Mesenchymal stem cell (in vitro differentiated cells and primary cell): ENCODE data around the gene FCN1.

Experiments used
- DNase-seq: peaks from one replicate; pipeline ENCODE4 v3.0.0-alpha.2; 2013
- H2AFZ ChIP-seq: one replicate; pipeline ENCODE4 v1.6.1; 2013; ENCODE audit warnings: low read depth, mild to moderate bottlenecking, control low read depth, inconsistent platforms, low read length, moderate library complexity
- H2AK5ac ChIP-seq: 2 replicates; pipeline ENCODE4 v1.6.1; 2013; ENCODE audit warnings: low read length, moderate library complexity, mild to moderate bottlenecking, inconsistent platforms; ENCODE audit not compliant: severe bottlenecking
- H2BK120ac ChIP-seq: one replicate; pipeline ENCODE4 v1.6.1; 2013; ENCODE audit warnings: low read depth, mild to moderate bottlenecking, inconsistent platforms, low read length, moderate library complexity
- H2BK12ac ChIP-seq, 2 experiments: one replicate each; pipeline ENCODE4 v1.6.1; 2013; ENCODE audit warnings: inconsistent platforms in 2 of 2, low read length in 2 of 2, mild to moderate bottlenecking in 2 of 2, moderate library complexity in 2 of 2, control low read depth in 1 of 2
- H2BK15ac ChIP-seq: one replicate; pipeline ENCODE4 v1.6.1; 2013; ENCODE audit warnings: mild to moderate bottlenecking, low read depth, inconsistent platforms; ENCODE audit not compliant: poor library complexity, severe bottlenecking
- H2BK5ac ChIP-seq: 2 replicates; pipeline ENCODE4 v1.6.1; 2013; ENCODE audit warnings: low read depth, mild to moderate bottlenecking, low read length, control low read depth, inconsistent platforms; ENCODE audit not compliant: poor library complexity, severe bottlenecking
- H3K14ac ChIP-seq, 2 experiments: one replicate each; pipeline ENCODE4 v1.6.1; 2013; ENCODE audit warnings: inconsistent platforms in 2 of 2, low read length in 2 of 2, control low read depth in 1 of 2, mild to moderate bottlenecking in 1 of 2, moderate library complexity in 1 of 2
- H3K18ac ChIP-seq, 2 experiments: one replicate each; pipeline ENCODE4 v1.6.1; 2013; ENCODE audit warnings: inconsistent platforms in 2 of 2, low read length in 2 of 2, control low read depth in 1 of 2, low read depth in 1 of 2, mild to moderate bottlenecking in 1 of 2
- H3K23ac ChIP-seq, 2 experiments: one replicate each; pipeline ENCODE4 v1.6.1; 2013; ENCODE audit warnings: inconsistent platforms in 2 of 2, low read length in 2 of 2, mild to moderate bottlenecking in 2 of 2, moderate library complexity in 2 of 2, control low read depth in 1 of 2
- H3K27ac ChIP-seq: 2 replicates; pipeline ENCODE4 v1.5.1; 2013; ENCODE audit warnings: mild to moderate bottlenecking, moderate library complexity, low read length, control low read depth, inconsistent platforms; ENCODE audit not compliant: poor library complexity, severe bottlenecking
- H3K27me3 ChIP-seq, 2 experiments: 2 replicates each; pipeline versions ENCODE4 v1.6.1 to v1.7.0; 2013; ENCODE audit warnings: low read length in 2 of 2, mild to moderate bottlenecking in 2 of 2, moderate library complexity in 2 of 2, control low read depth in 1 of 2, inconsistent platforms in 1 of 2; ENCODE audit not compliant: control insufficient read depth in 1 of 2, insufficient read depth in 1 of 2
- H3K36me3 ChIP-seq, 2 experiments: 2 replicates each; pipeline versions ENCODE4 v1.6.1 to v1.7.0; 2013; ENCODE audit warnings: low read length in 2 of 2, control low read depth in 1 of 2, inconsistent platforms in 1 of 2, low read depth in 1 of 2, mild to moderate bottlenecking in 1 of 2; ENCODE audit not compliant: insufficient read depth in 2 of 2, control insufficient read depth in 1 of 2
- H3K4ac ChIP-seq, 2 experiments: one replicate each; pipeline ENCODE4 v1.6.1; 2013; ENCODE audit warnings: inconsistent platforms in 2 of 2, low read length in 2 of 2, mild to moderate bottlenecking in 2 of 2, moderate library complexity in 2 of 2, control low read depth in 1 of 2, low read depth in 1 of 2
- H3K4me1 ChIP-seq: 2 replicates; pipeline ENCODE4 v1.6.1; 2013; ENCODE audit warnings: low read depth, low read length, control low read depth; ENCODE audit not compliant: control insufficient read depth, insufficient read depth
- H3K4me2 ChIP-seq: 2 replicates; pipeline ENCODE4 v1.6.1; 2013; ENCODE audit warnings: low read length, mild to moderate bottlenecking, inconsistent platforms; ENCODE audit not compliant: poor library complexity, severe bottlenecking
- H3K4me3 ChIP-seq, 2 experiments: 2 replicates each; pipeline versions ENCODE4 v1.5.1 to v1.7.0; 2013; ENCODE audit warnings: low read length in 2 of 2, mild to moderate bottlenecking in 2 of 2, control low read depth in 1 of 2, low read depth in 1 of 2; ENCODE audit not compliant: insufficient read depth in 1 of 2
- H3K79me1 ChIP-seq: replicated peaks from 2 replicates; pipeline ENCODE4 v1.6.1; 2013; ENCODE audit warnings: mild to moderate bottlenecking, control low read depth, low read length, inconsistent platforms; ENCODE audit not compliant: poor library complexity, severe bottlenecking
- H3K9ac ChIP-seq: 2 replicates; pipeline ENCODE4 v1.7.0; 2013; ENCODE audit warnings: mild to moderate bottlenecking, low read length, moderate library complexity
- H3K9me3 ChIP-seq: 2 replicates; pipeline ENCODE4 v1.7.0; 2013; ENCODE audit warnings: mild to moderate bottlenecking, low read length; ENCODE audit not compliant: control insufficient read depth
- H4K8ac ChIP-seq: one replicate; pipeline ENCODE4 v1.6.1; 2013; ENCODE audit warnings: inconsistent platforms, mild to moderate bottlenecking, low read length, moderate library complexity
- H4K91ac ChIP-seq: one replicate; pipeline ENCODE4 v1.6.1; 2013; ENCODE audit warnings: mild to moderate bottlenecking, low read length, inconsistent platforms
- WGBS: methylation state at CpG from one replicate; pipeline ENCODE4 v1.1.7; 2013; ENCODE audit warnings: mixed read lengths; 5-methylcytosine and 5-hydroxymethylcytosine counted together

The FCN1 gene

DNA sequence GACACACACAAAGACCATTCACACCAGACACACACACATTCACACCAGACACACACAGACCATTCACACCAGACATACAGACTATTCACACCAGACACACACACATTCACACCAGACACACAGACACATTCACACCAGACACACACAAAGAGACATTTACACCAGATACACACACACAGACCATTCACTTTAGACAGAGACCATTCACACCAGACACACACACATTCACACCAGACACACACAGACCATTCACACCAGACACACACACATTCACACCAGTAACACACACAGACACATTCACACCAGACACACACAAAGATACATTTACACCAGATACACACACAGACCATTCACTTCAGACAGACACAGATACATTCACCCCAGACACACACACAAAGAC is 29.0 kb upstream of the FCN1 start:
- H3K27me3 ChIP-seq = peaks cover 4 to 56% of the 10 kb centered on the region in 2 experiments
- H3K14ac ChIP-seq = no peak overlapping the region
- H3K79me1 ChIP-seq = no peaks in the 10 kb centered on the region
- no peaks in the 10 kb centered on the region for H3K36me3 ChIP-seq
- no peak for DNase-seq
- H3K18ac ChIP-seq = no peak overlapping the region
- no peak overlapping the region for H2BK15ac ChIP-seq
- H2BK120ac ChIP-seq = no peak overlapping the region
- H2AK5ac ChIP-seq = no peak overlapping the region
- H3K9me3 ChIP-seq = peaks cover 8% of the 10 kb centered on the region
- no peak overlapping the region for H4K91ac ChIP-seq
- no peak overlapping the region for H2AFZ ChIP-seq
- H3K4me1 ChIP-seq = no peaks in the 10 kb centered on the region
- H2BK12ac ChIP-seq = no peak overlapping the region
- no peak overlapping the region for H3K23ac ChIP-seq
- H4K8ac ChIP-seq = no peak overlapping the region
- H3K4me2 ChIP-seq = no peak overlapping the region
- H3K4me3 ChIP-seq = no peak overlapping the region
- no peak overlapping the region for H3K27ac ChIP-seq
- no peak overlapping the region for H2BK5ac ChIP-seq
- H3K9ac ChIP-seq = no peak overlapping the region
- no peak overlapping the region for H3K4ac ChIP-seq

DNA sequence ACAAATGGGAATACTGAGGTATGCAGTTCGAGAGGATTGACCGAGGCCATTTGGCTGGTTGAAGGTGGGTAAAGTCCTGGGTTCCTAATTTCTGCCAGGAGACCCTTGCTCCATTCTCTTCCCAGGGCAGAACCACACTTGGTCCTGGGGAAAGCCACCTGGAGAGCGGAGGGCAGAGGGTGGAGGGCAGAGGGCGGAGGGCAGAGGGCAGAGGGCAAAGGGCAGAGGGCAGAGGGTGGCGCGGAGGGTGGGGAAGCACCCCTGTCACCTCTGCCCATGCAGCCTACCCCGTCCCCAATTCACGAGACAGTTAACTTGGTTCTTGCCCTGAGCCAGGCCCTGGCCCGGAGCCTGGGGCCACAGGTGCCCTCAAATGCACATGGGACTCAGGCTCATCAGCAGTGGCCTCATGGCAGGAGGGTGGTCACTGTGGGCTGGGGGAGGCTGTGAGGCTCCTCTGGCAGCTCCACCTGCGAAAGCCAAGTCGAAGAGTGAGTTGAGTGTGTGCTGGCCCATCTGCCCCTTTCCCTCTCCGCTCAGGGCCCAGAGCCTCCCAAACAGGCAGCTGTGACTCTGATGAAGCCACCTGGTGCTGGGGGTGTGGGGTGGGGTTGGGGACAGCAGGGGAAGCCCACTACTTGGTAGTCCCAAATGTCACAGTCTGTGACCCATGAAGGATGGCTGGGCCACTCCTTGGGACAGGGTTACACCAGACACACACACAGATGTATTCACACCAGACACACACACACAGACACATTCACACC is 28.0 kb upstream of the FCN1 start:
- no peak overlapping the region for H3K18ac ChIP-seq
- H3K36me3 ChIP-seq = no peaks in the 10 kb centered on the region
- H2AFZ ChIP-seq = no peak overlapping the region
- H3K14ac ChIP-seq = no peak overlapping the region
- H3K4me2 ChIP-seq = no peak overlapping the region
- WGBS = 89% methylated on average over 10 of the region's 12 CpGs
- H3K23ac ChIP-seq = no peak overlapping the region
- no peak for DNase-seq
- no peak overlapping the region for H2BK120ac ChIP-seq
- H3K9me3 ChIP-seq = peaks cover 8% of the 10 kb centered on the region
- H3K4me3 ChIP-seq = no peak overlapping the region
- H3K27me3 ChIP-seq = peaks cover 4 to 66% of the 10 kb centered on the region in 2 experiments
- no peak overlapping the region for H4K91ac ChIP-seq
- H3K27ac ChIP-seq = no peak overlapping the region
- no peak overlapping the region for H2BK15ac ChIP-seq
- H2BK5ac ChIP-seq = no peak overlapping the region
- no peak overlapping the region for H3K4ac ChIP-seq
- no peak overlapping the region for H3K9ac ChIP-seq
- H3K79me1 ChIP-seq = no peaks in the 10 kb centered on the region
- H3K4me1 ChIP-seq = no peaks in the 10 kb centered on the region
- H2BK12ac ChIP-seq = no peak overlapping the region
- no peak overlapping the region for H4K8ac ChIP-seq
- H2AK5ac ChIP-seq = no peak overlapping the region

DNA sequence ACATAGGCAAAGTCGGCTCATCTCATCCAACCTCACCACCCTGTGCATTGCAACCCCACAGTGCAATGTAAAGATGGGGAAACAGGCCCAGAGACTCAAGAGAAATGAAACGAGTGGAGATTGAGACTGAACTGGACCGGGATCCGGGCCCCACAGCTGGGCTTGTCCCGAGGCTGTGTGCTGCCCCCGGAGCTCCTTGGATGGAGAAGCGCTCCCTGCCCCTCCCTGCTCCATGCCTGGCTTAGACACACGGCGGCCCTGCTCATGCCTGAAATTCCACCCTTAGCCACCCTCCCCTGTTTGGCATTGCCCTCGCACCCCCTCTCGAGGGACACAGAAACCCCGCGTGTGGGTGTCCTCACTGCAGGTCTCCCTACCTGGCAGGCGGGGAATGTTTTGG is 27.2 kb upstream of the FCN1 start:
- no peaks in the 10 kb centered on the region for H3K79me1 ChIP-seq
- H3K4me2 ChIP-seq = no peak overlapping the region
- no peaks in the 10 kb centered on the region for H3K4me1 ChIP-seq
- H3K9me3 ChIP-seq = peaks cover 8% of the 10 kb centered on the region
- H3K36me3 ChIP-seq = no peaks in the 10 kb centered on the region
- H3K4ac ChIP-seq = no peak overlapping the region
- no peak overlapping the region for H2AK5ac ChIP-seq
- no peak overlapping the region for H3K27ac ChIP-seq
- no peak overlapping the region for H3K4me3 ChIP-seq
- no peak overlapping the region for H2BK5ac ChIP-seq
- no peak overlapping the region for H2BK12ac ChIP-seq
- no peak overlapping the region for H2AFZ ChIP-seq
- H3K23ac ChIP-seq = no peak overlapping the region
- H3K9ac ChIP-seq = no peak overlapping the region
- peaks cover 4 to 72% of the 10 kb centered on the region in 2 experiments for H3K27me3 ChIP-seq
- H4K91ac ChIP-seq = no peak overlapping the region
- no peak for DNase-seq
- H4K8ac ChIP-seq = no peak overlapping the region
- H2BK120ac ChIP-seq = no peak overlapping the region
- WGBS = 78% methylated on average over 10 of the region's 14 CpGs
- no peak overlapping the region for H3K14ac ChIP-seq
- no peak overlapping the region for H2BK15ac ChIP-seq
- no peak overlapping the region for H3K18ac ChIP-seq

DNA sequence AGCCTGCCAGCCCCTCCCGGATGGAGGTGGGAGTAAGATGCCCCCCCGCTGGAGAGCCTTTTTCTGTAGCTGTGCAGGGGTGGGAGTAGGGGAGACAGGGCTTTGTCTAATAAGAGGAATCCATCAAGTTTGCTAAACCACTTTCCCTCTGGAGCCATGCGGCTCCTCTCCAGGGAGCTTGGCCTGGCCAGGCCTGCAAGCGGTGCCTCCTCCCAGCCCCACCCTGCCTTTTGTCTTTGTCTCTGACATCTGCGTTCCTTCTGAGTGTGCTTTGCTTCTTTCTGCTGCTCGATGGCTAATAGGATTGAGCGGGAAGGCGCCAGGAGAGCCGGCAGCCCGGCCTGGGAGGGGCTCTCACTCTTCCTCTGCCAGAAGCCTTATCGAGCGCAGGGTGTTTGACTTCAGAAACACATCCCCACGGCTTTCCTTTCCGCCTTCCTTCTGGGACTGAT is 26.7 kb upstream of the FCN1 start:
- no peak overlapping the region for H3K9ac ChIP-seq
- H3K23ac ChIP-seq = no peak overlapping the region
- no peak overlapping the region for H2AFZ ChIP-seq
- no peak overlapping the region for H3K4me2 ChIP-seq
- H3K4me3 ChIP-seq = no peak overlapping the region
- peaks cover 8% of the 10 kb centered on the region for H3K9me3 ChIP-seq
- no peak overlapping the region for H4K8ac ChIP-seq
- 40% methylated on average over 13 of the region's 14 CpGs for WGBS
- no peaks in the 10 kb centered on the region for H3K36me3 ChIP-seq
- H3K18ac ChIP-seq = no peak overlapping the region
- H2AK5ac ChIP-seq = no peak overlapping the region
- DNase-seq = no peak
- no peak overlapping the region for H3K4ac ChIP-seq
- H2BK15ac ChIP-seq = no peak overlapping the region
- H2BK5ac ChIP-seq = no peak overlapping the region
- peaks cover 4 to 72% of the 10 kb centered on the region in 2 experiments for H3K27me3 ChIP-seq
- no peaks in the 10 kb centered on the region for H3K4me1 ChIP-seq
- no peak overlapping the region for H4K91ac ChIP-seq
- no peak overlapping the region for H2BK120ac ChIP-seq
- no peaks in the 10 kb centered on the region for H3K79me1 ChIP-seq
- no peak overlapping the region for H3K27ac ChIP-seq
- H3K14ac ChIP-seq = no peak overlapping the region
- no peak overlapping the region for H2BK12ac ChIP-seq
